Loucy (cell line): ENCODE measurements around the gene SMG9.
"Not testable (repeated sequence)": the region's sequence is repeated elsewhere in the genome, so short reads cannot be mapped to it uniquely, and the experiment has no call there.

Source experiments
- H2AFZ ChIP-seq: fragments of 200-600 bp; sonication (generic); 2 replicates; pipeline ENCODE4 v1.6.0; 2016; ENCODE audit warnings: antibody characterized with exemption, mild to moderate bottlenecking, low read length, moderate library complexity
- H3F3A ChIP-seq: fragments of 200-600 bp; 2 replicates; pipeline ENCODE4 v1.6.0; 2016; ENCODE audit warnings: antibody characterized with exemption, low read depth, mild to moderate bottlenecking
- H3K27me3 ChIP-seq: fragments of 200-600 bp; sonication (generic); 2 replicates; pipeline ENCODE4 v1.6.1; 2014; ENCODE audit warnings: low read length, mild to moderate bottlenecking; ENCODE audit not compliant: insufficient read depth, poor library complexity, severe bottlenecking
- H3K36me3 ChIP-seq: fragments of 200-600 bp; sonication (generic); 2 replicates; pipeline ENCODE4 v1.6.1; 2016; ENCODE audit warnings: low read length; ENCODE audit not compliant: insufficient read depth
- H3K4me1 ChIP-seq: fragments of 200-600 bp; sonication (generic); 2 replicates; pipeline ENCODE4 v1.5.1; 2014; ENCODE audit warnings: low read length, mild to moderate bottlenecking; ENCODE audit not compliant: insufficient read depth, poor library complexity, severe bottlenecking
- H3K4me2 ChIP-seq: fragments of 200-600 bp; sonication (generic); 2 replicates; pipeline ENCODE4 v1.6.0; 2014; ENCODE audit warnings: antibody characterized with exemption, low read length, low read depth, mild to moderate bottlenecking; ENCODE audit not compliant: poor library complexity, severe bottlenecking
- H3K4me3 ChIP-seq: fragments of 200-600 bp; sonication (generic); 2 replicates; pipeline ENCODE4 v1.5.1; 2014; ENCODE audit warnings: low read length, mild to moderate bottlenecking, mixed read lengths; ENCODE audit not compliant: poor library complexity, severe bottlenecking
- H3K79me2 ChIP-seq: fragments of 200-600 bp; sonication (generic); 2 replicates; pipeline ENCODE4 v1.6.1; 2014; ENCODE audit warnings: low read length; ENCODE audit not compliant: insufficient read depth
- H3K9ac ChIP-seq: fragments of 200-600 bp; sonication (generic); 2 replicates; pipeline ENCODE4 v1.6.0; 2014; ENCODE audit warnings: mild to moderate bottlenecking, low read depth, low read length, moderate library complexity; ENCODE audit not compliant: poor library complexity, severe bottlenecking
- H3K9me2 ChIP-seq: fragments of 200-600 bp; sonication (generic); replicated peaks from 2 replicates; pipeline ENCODE4 v1.6.1; 2016; ENCODE audit warnings: low read depth, low read length, mixed read lengths
- H3K9me3 ChIP-seq: fragments of 200-600 bp; sonication (generic); 2 replicates; pipeline ENCODE4 v1.6.1; 2014; ENCODE audit warnings: mild to moderate bottlenecking, antibody characterized with exemption, low read length, low read depth; ENCODE audit not compliant: insufficient read depth
- H4K20me1 ChIP-seq: fragments of 200-600 bp; sonication (generic); 2 replicates; pipeline ENCODE4 v1.6.0; 2014; ENCODE audit warnings: antibody characterized with exemption, low read length, mild to moderate bottlenecking; ENCODE audit not compliant: insufficient read depth, poor library complexity, severe bottlenecking
- EZH2phosphoT487 ChIP-seq: fragments of 200-600 bp; IDR thresholded peaks from 2 replicates; pipeline ENCODE4 v1.6.1; 2018; ENCODE audit warnings: antibody characterized with exemption, mild to moderate bottlenecking, moderate library complexity, borderline replicate concordance
- TF ChIP-seq, protein P1 (sequence below): fragments of 200-600 bp; sonication (generic); conservative IDR thresholded peaks from 2 replicates; pipeline ENCODE4 v1.5.1; 2014; ENCODE audit warnings: mild to moderate bottlenecking, antibody characterized with exemption, low read length

Gene SMG9

DNA sequence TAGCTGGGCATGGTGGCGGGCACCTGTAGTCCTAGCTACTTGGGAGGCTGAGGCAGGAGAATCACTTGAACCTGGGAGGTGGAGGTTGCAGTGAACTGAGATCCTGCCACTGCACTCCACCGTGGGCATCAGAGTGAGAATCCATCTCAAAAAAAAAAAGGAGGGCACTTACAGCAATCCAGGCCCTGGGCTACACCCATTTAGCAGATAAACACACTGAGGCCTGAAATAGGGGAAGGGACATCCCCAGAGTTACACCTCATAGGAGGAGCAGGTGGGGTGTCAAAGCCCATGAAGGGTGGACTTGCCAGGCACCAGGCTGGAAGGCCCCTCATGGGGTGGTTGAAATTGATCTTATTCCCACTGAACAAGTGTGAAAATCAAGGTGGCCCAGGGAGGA is 70.9 kb downstream of the SMG9 start:
- Histone ChIP-seq H3K4me2 (no peak overlapping the region), H3K27me3 (no peaks in the 10 kb centered on the region), H3K9me2 (no peaks in the 10 kb centered on the region), H2AFZ (no peak overlapping the region), H3K4me3 (no peak overlapping the region), H3K9me3 (no peaks in the 10 kb centered on the region), H3K36me3 (no peaks in the 10 kb centered on the region), H4K20me1 (no peaks in the 10 kb centered on the region), H3K4me1 (no peaks in the 10 kb centered on the region), H3F3A (no peaks in the 10 kb centered on the region), H3K79me2 (no peaks in the 10 kb centered on the region), H3K9ac (no peak overlapping the region)
- no peak for TF ChIP-seq EZH2phosphoT487
- TF ChIP-seq, protein P1, sequence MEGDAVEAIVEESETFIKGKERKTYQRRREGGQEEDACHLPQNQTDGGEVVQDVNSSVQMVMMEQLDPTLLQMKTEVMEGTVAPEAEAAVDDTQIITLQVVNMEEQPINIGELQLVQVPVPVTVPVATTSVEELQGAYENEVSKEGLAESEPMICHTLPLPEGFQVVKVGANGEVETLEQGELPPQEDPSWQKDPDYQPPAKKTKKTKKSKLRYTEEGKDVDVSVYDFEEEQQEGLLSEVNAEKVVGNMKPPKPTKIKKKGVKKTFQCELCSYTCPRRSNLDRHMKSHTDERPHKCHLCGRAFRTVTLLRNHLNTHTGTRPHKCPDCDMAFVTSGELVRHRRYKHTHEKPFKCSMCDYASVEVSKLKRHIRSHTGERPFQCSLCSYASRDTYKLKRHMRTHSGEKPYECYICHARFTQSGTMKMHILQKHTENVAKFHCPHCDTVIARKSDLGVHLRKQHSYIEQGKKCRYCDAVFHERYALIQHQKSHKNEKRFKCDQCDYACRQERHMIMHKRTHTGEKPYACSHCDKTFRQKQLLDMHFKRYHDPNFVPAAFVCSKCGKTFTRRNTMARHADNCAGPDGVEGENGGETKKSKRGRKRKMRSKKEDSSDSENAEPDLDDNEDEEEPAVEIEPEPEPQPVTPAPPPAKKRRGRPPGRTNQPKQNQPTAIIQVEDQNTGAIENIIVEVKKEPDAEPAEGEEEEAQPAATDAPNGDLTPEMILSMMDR, result no peak

DNA sequence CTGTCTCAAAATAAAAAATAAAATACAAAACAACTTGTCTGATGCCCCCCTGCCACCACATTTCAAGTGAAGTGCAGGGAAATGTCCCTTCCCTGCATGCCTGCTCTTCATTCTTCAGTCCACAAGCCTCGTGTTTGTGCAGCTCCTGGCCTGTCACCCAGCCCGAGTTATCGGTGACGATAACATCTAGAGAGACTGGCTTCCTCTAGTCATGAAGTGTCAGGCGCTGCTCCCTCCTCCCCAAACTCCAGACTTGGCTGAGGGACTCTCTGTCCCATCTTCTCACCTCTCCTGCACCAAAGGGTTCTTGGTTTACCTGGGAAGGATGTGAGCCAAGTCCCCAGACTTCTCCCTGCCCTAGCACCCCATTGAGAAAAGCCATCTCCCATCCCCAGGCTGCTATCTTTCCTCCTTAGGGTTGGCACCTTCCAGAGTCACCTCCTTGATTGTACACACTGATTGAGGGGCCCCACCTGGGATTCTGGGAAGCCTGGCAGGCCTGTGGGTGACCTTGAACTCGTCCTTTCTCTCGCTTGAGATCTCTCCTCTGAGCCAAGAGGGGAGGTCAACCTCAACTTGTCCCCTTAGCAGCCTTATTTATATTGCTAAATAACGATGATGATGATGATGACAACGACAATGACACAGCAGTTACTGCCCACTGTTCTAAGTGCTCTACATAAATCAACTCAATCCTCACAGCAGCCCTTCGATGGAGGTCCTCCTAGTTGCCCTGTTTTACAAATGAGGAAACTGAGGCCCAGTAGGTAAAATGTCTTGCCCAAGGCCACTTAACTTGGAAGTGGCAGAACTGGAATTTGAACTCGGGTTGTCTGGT is 71.7 kb downstream of the SMG9 start:
- H3K9ac ChIP-seq, result no peak overlapping the region
- H3F3A ChIP-seq, result no peaks in the 10 kb centered on the region
- H3K4me3 ChIP-seq, result no peak overlapping the region
- no peaks in the 10 kb centered on the region for H3K9me3 ChIP-seq
- no peak for TF ChIP-seq EZH2phosphoT487
- TF ChIP-seq, protein P1, result no peak
- H3K79me2 ChIP-seq, result no peaks in the 10 kb centered on the region
- H3K4me1 ChIP-seq, result no peaks in the 10 kb centered on the region
- no peaks in the 10 kb centered on the region for H3K9me2 ChIP-seq
- no peaks in the 10 kb centered on the region for H3K27me3 ChIP-seq
- no peak overlapping the region for H2AFZ ChIP-seq
- H3K36me3 ChIP-seq, result no peaks in the 10 kb centered on the region
- no peak overlapping the region for H3K4me2 ChIP-seq
- H4K20me1 ChIP-seq, result no peaks in the 10 kb centered on the region

DNA sequence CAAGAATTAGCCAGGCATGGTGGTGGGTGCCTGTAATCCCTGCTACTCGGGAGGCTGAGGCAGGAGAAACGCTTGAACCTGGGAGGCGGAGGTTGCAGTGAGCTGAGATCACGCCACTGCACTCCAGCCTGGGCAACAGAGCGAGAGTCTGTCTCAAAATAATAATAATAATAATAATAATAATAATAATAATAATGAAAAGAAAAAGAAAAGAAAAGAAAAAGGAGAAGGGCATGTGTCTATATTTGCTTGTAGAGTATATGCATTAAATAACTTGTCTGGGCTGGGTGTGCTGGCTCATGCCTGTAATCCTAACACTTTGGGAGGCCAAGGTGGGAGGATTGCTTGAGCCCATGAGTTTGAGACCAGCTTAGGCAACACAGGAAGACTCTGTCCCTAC is 72.5 kb downstream of the SMG9 start:
- not testable (repeated sequence) for H3K9ac ChIP-seq, H3K9me3 ChIP-seq, H3K9me2 ChIP-seq, H3K4me1 ChIP-seq, H3K4me2 ChIP-seq, H2AFZ ChIP-seq, H3K4me3 ChIP-seq, H3K27me3 ChIP-seq, H3K36me3 ChIP-seq, H4K20me1 ChIP-seq, H3K79me2 ChIP-seq, H3F3A ChIP-seq

DNA sequence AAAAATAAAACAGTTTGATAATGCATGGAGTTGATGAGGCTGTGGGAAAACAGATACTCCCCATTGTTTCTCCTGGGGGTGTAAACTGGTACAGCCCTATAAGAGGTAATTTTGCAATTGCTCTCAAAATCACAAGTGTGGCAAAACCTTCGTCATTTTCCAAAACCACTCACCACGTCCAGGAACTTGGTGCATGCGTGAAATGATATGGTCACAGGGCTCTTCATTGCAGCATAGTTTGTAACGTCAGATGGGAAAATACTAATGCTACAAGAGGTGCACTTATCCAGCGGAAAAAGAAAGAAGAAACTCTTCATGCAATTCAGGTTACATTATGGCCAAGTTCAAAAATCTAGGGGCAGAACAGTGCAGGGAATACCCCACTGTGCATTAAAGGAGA is 72.9 kb downstream of the SMG9 start:
- Histone ChIP-seq H3K4me3 (no peak overlapping the region), H3K9me3 (no peaks in the 10 kb centered on the region), H4K20me1 (no peaks in the 10 kb centered on the region), H3K9ac (no peak overlapping the region), H3K79me2 (no peaks in the 10 kb centered on the region), H3K4me2 (no peak overlapping the region), H2AFZ (no peak overlapping the region), H3K9me2 (no peaks in the 10 kb centered on the region), H3K36me3 (no peaks in the 10 kb centered on the region), H3K4me1 (no peaks in the 10 kb centered on the region), H3K27me3 (no peaks in the 10 kb centered on the region), H3F3A (no peaks in the 10 kb centered on the region)
- TF ChIP-seq, protein P1, result no peak
- no peak for TF ChIP-seq EZH2phosphoT487
